HG03060 (cell line): ENCODE data around the gene TPGS2.
"Not testable (repeated sequence)": the region's sequence is repeated elsewhere in the genome, so short reads cannot be mapped to it uniquely, and the experiment has no call there.

ENCODE experiments used
- ATAC-seq: cut with Tn5 transposase; IDR thresholded peaks from one replicate; pipeline ENCODE4 v1.9.1; 2021; ENCODE audit warnings: low read depth, moderate number of reproducible peaks; ENCODE audit not compliant: unreplicated experiment

TPGS2 gene

GRCh38 chr18:36777566-36777965, 51.2 kb downstream of the TPGS2 start:
- no peak for ATAC-seq

DNA sequence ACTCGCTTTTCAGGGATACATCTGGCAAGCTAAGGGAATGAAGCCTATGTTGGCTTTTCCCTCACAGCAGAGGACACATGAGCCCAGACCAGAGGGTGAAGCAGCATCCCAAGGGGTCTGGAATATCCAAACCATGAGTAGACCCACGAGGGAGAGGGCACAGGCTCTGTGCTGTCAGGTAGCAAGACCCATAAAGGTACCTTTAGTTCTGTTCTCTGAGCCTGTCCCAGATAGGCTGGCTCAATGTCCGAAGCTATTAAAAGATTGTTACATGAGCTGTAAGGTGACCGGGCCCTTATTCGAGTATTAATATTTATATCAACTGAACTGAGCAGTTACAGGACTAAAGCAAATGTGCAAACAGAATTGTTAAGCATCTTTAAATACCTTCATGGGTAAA, 52.2 kb downstream of the TPGS2 start:
- no peak for ATAC-seq

GRCh38 chr18:36775396-36775795, 53.4 kb downstream of the TPGS2 start:
- ATAC-seq = no peak

DNA sequence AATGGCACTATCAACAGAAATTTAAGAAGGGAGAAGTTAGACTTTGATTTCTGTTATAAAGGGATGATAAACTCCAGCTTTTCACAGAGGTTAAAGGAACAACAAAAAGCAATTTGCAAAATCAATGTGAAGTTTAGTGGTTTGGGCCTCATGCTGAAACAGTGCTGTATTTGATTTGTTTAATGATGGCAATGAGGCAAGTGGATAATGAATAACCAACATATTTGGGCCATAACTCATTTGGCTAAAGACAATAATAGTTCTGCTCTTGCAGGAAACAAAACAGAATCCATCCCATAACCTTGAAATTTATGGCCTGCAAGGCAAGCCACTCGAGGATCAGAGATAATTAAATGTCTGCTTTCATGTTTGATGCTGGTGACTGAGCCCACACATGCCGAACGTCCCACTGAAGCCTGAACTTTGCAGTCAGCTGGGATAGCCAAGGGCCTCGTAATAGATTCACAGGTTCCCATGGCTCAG, 56.5 kb downstream of the TPGS2 start:
- no peak for ATAC-seq

DNA sequence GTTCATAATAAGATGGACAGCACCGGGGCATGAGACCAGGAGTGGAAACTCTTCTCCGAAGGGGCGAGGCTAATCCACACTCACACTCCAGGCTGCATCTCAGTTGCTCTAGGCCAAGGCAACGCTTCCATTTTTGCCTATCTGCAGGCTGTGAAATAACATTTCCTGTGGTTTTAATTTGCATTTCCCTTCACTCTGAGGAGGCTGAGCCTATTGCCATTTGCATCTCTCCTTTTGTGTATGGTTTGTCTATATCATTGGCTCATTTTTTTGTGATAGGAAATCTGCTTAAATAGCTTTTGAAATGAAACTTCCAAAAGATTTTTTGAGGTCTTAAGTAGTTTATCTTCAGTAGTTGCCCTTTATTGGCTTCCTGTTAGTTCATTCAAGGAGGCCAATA, 57.6 kb downstream of the TPGS2 start:
- no peak for ATAC-seq

GRCh38 chr18:36770315-36770946, 58.4 kb downstream of the TPGS2 start:
- ATAC-seq = no peak

- no peak for ATAC-seq
Observed at GRCh38 chr18:36769611-36770314, 59.0 kb downstream of the TPGS2 start.

- ATAC-seq = no peak
Observed at GRCh38 chr18:36769172-36769571, 59.6 kb downstream of the TPGS2 start.

DNA sequence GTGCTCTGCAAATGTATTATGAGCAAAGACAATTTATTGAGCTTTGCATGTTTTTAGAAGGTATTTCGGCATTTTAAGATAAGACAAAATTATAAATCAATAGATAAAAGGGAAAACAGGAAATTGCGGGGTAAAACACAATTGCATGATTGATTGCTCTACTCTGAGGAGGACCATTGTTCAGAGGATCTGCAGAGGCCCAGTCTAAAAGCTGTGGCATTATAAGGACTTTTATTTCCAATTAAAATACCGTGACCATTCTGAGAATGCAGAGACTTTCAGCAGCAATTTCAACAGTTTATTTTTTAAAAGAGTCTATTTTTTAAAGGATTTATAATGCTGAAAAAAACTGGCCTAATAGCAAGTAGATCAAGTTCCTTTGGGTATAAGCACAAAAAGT, 62.0 kb downstream of the TPGS2 start:
- ATAC-seq = no peak

DNA sequence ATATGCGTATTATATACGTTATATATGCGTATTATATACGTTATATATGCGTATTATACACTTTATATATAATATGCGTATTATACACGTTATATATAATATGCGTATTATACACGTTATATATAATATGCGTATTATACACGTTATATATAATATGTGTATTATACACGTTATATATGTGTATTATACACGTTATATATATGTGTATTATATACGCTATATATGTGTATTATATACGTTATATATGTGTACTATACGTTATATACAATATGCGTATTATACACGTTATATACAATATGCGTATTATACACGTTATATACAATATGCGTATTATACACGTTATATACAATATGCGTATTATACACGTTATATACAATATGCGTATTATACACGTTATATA, 65.8 kb downstream of the TPGS2 start:
- ATAC-seq = not testable (repeated sequence)

DNA sequence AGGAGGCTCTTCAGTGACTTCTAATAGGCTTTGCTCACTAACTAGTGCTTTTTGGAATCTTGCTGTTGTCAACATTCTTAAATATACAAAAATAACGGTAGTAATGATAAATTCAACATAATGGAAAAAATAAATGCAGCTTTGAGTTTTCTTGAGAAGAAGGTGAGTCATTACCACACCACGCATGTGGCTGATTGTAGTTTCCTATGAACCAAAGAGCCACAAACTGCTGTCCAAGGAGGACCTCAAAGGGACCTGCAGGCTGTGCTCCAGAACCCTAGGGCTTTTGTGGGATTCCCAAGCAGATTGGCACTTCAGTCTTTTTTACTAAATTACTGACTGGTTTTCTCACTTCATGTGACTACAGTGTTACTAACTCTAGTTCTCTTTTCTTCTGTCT, 66.7 kb downstream of the TPGS2 start:
- no peak for ATAC-seq

- ATAC-seq = no peak
Observed at GRCh38 chr18:36761186-36761698, 67.6 kb downstream of the TPGS2 start.

DNA sequence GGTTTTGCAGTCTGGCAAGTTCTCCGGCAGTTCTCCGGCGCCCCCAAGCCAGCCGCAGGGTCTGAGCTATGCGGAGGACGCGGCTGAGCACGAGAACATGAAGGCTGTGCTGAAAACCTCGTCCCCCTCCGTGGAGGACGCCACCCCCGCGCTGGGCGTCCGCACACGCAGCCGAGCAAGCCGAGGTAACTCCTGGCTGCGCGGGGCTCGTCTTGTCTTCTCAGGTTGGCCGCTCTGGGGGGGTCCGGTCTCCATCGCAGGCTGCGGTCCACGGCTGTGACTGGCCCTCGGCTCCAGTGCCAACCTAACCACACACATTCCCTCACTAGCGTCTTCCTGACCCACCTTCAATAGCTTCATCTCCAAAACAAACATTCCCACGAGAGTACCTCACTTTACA, 68.2 kb downstream of the TPGS2 start:
- no peak for ATAC-seq

DNA sequence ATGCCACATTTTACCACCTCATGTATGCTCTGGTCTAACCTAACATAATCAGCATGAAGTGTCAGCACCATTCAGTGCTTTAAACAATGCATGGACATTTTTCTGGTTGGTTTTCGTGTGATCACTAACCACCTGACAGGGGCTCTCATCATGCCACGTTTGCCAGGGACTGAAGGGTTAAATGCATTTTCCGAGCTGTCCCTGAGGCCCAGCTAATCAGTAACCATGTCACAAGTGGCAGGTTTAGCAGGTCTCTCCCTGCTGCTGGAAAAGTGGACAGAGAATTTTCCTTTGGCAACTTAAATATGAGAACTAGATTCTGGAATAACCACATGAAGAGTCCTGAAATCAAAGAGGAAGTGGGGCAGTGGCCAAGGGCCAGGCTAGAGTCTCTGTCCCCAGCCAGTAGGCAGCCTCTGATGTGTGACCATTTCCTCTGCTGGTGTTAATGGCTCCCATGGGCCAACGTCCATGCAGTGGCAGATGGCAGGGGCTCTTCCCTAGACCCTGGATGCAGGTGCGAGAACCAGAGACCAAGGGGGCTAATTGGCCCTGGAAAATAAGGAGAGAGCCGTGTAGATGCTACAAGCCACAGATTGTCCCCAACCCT, 69.5 kb downstream of the TPGS2 start:
- ATAC-seq = no peak

GRCh38 chr18:36758623-36759022, 70.2 kb downstream of the TPGS2 start:
- ATAC-seq = no peak

DNA sequence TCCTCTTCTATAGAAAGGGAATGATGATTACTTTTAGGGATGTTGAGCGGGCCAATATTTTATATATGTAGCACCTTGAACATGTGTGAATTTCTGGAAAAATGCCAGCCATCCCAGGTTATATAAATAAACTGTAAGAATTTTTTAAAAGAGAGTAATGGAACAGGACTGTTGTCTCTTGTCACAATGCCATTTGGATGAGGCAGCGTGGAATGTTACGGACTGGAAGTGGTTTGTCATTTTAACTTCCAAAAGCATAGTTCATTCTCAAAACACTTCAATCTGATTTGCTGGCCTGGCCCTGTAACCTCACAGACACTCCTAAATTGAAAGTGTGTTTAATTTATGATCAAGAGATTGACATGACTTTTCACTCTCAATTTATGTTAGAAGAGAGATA, 70.8 kb downstream of the TPGS2 start:
- ATAC-seq = no peak

- ATAC-seq = no peak
Observed at GRCh38 chr18:36757081-36757480, 71.7 kb downstream of the TPGS2 start.

- ATAC-seq = no peak
Observed at GRCh38 chr18:36756242-36756641, 72.6 kb downstream of the TPGS2 start.

- no peak for ATAC-seq
Observed at GRCh38 chr18:36752929-36753865, 75.6 kb downstream of the TPGS2 start.

DNA sequence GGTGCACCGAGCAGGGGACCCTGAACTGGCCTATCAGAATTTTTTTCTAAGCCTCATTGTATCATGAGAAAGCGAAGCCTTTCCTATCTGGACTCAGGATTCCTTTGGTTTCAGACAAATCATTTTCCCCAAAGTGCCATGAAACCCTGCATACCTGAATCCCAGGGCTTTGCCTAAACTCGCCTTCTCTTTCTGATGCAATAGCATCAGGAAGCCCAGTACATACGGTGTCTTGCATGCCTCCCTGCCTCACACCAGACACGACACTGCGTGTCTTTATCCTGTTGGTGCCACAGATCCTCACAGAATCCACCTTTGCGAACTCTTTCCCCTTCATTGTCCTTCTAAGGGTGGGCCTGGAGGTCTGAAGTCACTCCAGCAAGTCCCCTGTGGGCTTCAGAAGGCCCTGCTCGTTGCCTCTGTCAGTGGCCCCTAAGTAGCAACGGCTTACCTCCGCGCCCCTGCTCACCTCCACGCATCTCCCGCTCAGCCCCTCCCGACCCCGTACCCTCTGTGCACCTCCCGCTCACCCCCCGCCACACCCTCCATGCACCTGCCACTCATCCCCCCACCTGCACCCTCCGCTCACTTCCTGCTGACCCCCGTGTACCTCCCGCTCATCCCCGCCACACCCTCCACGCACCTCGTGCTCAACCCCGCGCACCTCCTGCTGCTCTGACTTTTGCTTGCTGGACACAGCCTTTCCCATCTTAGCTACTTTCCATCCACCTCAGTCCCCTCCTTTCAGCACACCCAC, 83.4 kb downstream of the TPGS2 start:
- no peak for ATAC-seq
